ENCODE results near the gene SLC22A25. TPM values are rescaled to one million over a fixed set of nuclear protein-coding genes. Genes with fewer than 3 reads are reported as not detected.
A peak's percentile ranks its signal among the peaks of the same experiment; 100 is the strongest.

SLC22A25 gene
- total and polyA plus RNA-seq, 2 of the 13 experiments (the other 11 are each of a cell fraction or from before 2014, with no cell fraction given), result 0.18 to 0.42 TPM

- TF ChIP-seq GPN1 (CRISPR knock-in tag; IDR thresholded peaks at IDR 0.05; ENCODE audit: borderline replicate concordance) (no peak), NPAS2 (CRISPR knock-in tag; IDR thresholded peaks at IDR 0.05; ENCODE audit: borderline replicate concordance) (no peak), NRL (CRISPR knock-in tag; IDR thresholded peaks at IDR 0.05; ENCODE audit: borderline replicate concordance) (no peak), SRF (IDR thresholded peaks at IDR 0.05; ENCODE audit: low read depth, low read length) (0 out of 2 replicates have a peak, but pooled peaks have one; percentile 25), ZNF878 (CRISPR knock-in tag; IDR thresholded peaks at IDR 0.05) (peak; percentile 68; the same call in 1 of the 2 replicates), SETDB1 (CRISPR knock-in tag; IDR thresholded peaks at IDR 0.05; ENCODE audit: borderline replicate concordance) (no peak), ZXDC (CRISPR knock-in tag; IDR thresholded peaks at IDR 0.05) (no peak), ATF7 (IDR thresholded peaks at IDR 0.05) (no peak), ATF7 (CRISPR knock-in tag; IDR thresholded peaks at IDR 0.05) (no peak), BRCA1 (CRISPR knock-in tag; IDR thresholded peaks at IDR 0.05) (no peak), MTF2 (CRISPR knock-in tag; IDR thresholded peaks at IDR 0.05; ENCODE audit: borderline replicate concordance) (no peak), ZBTB8A (CRISPR knock-in tag; IDR thresholded peaks at IDR 0.05; ENCODE audit: borderline replicate concordance, low read depth) (no peak), SNAPC5 (CRISPR knock-in tag; IDR thresholded peaks at IDR 0.05; ENCODE audit: borderline replicate concordance) (no peak), ZNF337 (CRISPR knock-in tag; IDR thresholded peaks at IDR 0.05; ENCODE audit: borderline replicate concordance, low read depth) (no peak), SOX6 (IDR thresholded peaks at IDR 0.05) (no peak), SOX6 (CRISPR knock-in tag; IDR thresholded peaks at IDR 0.05) (peak; percentile 93), PHF8 (CRISPR knock-in tag; IDR thresholded peaks at IDR 0.05) (peak; percentile 22; the same call in 1 of the 2 replicates), FOXA3 (CRISPR knock-in tag; IDR thresholded peaks at IDR 0.05) (peak; percentile 100), SP2 (CRISPR knock-in tag; IDR thresholded peaks at IDR 0.05) (no peak)
- TF ChIP-seq, protein P1, sequence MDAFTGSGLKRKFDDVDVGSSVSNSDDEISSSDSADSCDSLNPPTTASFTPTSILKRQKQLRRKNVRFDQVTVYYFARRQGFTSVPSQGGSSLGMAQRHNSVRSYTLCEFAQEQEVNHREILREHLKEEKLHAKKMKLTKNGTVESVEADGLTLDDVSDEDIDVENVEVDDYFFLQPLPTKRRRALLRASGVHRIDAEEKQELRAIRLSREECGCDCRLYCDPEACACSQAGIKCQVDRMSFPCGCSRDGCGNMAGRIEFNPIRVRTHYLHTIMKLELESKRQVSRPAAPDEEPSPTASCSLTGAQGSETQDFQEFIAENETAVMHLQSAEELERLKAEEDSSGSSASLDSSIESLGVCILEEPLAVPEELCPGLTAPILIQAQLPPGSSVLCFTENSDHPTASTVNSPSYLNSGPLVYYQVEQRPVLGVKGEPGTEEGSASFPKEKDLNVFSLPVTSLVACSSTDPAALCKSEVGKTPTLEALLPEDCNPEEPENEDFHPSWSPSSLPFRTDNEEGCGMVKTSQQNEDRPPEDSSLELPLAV (CRISPR knock-in tag; conservative IDR thresholded peaks at IDR 0.05; ENCODE audit: low read depth), result no peak
- TF ChIP-seq, protein P2, sequence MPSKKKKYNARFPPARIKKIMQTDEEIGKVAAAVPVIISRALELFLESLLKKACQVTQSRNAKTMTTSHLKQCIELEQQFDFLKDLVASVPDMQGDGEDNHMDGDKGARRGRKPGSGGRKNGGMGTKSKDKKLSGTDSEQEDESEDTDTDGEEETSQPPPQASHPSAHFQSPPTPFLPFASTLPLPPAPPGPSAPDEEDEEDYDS (CRISPR knock-in tag; IDR thresholded peaks at IDR 0.05), result peak; percentile 44; the same call in 1 of the 2 replicates
- TF ChIP-seq, protein P3, sequence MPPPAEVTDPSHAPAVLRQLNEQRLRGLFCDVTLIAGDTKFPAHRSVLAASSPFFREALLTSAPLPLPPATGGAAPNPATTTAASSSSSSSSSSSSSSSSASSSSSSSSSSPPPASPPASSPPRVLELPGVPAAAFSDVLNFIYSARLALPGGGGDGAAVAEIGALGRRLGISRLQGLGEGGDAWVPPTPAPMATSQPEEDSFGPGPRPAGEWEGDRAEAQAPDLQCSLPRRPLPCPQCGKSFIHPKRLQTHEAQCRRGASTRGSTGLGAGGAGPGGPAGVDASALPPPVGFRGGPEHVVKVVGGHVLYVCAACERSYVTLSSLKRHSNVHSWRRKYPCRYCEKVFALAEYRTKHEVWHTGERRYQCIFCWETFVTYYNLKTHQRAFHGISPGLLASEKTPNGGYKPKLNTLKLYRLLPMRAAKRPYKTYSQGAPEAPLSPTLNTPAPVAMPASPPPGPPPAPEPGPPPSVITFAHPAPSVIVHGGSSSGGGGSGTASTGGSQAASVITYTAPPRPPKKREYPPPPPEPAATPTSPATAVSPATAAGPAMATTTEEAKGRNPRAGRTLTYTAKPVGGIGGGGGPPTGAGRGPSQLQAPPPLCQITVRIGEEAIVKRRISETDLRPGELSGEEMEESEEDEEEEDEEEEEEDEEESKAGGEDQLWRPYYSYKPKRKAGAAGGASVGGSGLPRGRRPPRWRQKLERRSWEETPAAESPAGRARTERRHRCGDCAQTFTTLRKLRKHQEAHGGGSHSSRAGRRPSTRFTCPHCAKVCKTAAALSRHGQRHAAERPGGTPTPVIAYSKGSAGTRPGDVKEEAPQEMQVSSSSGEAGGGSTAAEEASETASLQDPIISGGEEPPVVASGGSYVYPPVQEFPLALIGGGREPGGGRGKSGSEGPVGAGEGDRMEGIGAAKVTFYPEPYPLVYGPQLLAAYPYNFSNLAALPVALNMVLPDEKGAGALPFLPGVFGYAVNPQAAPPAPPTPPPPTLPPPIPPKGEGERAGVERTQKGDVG (CRISPR knock-in tag; IDR thresholded peaks at IDR 0.05; ENCODE audit: borderline replicate concordance), result no peak
These were observed 7.0 kb upstream of the SLC22A25 start (continued) for GRCh38 chr11:63250162-63251050.

Measured in HepG2 (cell line).